ENCODE data around the gene DNMT3L.

GRCh38 chr21:44299085-44299457 is 37.4 kb upstream of the DNMT3L start:
- TF ChIP-seq, protein P1, sequence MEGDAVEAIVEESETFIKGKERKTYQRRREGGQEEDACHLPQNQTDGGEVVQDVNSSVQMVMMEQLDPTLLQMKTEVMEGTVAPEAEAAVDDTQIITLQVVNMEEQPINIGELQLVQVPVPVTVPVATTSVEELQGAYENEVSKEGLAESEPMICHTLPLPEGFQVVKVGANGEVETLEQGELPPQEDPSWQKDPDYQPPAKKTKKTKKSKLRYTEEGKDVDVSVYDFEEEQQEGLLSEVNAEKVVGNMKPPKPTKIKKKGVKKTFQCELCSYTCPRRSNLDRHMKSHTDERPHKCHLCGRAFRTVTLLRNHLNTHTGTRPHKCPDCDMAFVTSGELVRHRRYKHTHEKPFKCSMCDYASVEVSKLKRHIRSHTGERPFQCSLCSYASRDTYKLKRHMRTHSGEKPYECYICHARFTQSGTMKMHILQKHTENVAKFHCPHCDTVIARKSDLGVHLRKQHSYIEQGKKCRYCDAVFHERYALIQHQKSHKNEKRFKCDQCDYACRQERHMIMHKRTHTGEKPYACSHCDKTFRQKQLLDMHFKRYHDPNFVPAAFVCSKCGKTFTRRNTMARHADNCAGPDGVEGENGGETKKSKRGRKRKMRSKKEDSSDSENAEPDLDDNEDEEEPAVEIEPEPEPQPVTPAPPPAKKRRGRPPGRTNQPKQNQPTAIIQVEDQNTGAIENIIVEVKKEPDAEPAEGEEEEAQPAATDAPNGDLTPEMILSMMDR (IDR thresholded peaks at IDR 0.05), result no peak
- no peak for TF ChIP-seq POLR2A (IDR thresholded peaks at IDR 0.05)
